Loucy (cell line): ENCODE data around the gene CAPNS1.

Source experiments
- EZH2phosphoT487 ChIP-seq: fragments of 200-600 bp; IDR thresholded peaks from 2 replicates; pipeline ENCODE4 v1.6.1; 2018; ENCODE audit warnings: antibody characterized with exemption, mild to moderate bottlenecking, moderate library complexity, borderline replicate concordance
- TF ChIP-seq, protein P1 (sequence below): fragments of 200-600 bp; sonication (generic); conservative IDR thresholded peaks from 2 replicates; pipeline ENCODE4 v1.5.1; 2014; ENCODE audit warnings: mild to moderate bottlenecking, antibody characterized with exemption, low read length

GRCh38 chr19:36092566-36092965, 47.3 kb upstream of the CAPNS1 start:
- TF ChIP-seq, protein P1, sequence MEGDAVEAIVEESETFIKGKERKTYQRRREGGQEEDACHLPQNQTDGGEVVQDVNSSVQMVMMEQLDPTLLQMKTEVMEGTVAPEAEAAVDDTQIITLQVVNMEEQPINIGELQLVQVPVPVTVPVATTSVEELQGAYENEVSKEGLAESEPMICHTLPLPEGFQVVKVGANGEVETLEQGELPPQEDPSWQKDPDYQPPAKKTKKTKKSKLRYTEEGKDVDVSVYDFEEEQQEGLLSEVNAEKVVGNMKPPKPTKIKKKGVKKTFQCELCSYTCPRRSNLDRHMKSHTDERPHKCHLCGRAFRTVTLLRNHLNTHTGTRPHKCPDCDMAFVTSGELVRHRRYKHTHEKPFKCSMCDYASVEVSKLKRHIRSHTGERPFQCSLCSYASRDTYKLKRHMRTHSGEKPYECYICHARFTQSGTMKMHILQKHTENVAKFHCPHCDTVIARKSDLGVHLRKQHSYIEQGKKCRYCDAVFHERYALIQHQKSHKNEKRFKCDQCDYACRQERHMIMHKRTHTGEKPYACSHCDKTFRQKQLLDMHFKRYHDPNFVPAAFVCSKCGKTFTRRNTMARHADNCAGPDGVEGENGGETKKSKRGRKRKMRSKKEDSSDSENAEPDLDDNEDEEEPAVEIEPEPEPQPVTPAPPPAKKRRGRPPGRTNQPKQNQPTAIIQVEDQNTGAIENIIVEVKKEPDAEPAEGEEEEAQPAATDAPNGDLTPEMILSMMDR: no peak
- no peak for TF ChIP-seq EZH2phosphoT487
